PFSK-1 (cell line): ENCODE results near the gene FMC1.

ENCODE experiments used
- FOXP2 ChIP-seq: optimal IDR thresholded peaks from 2 replicates; pipeline ENCODE3; 2011; ENCODE audit warnings: borderline replicate concordance, control low read depth, inconsistent platforms; ENCODE audit not compliant: insufficient read depth; ENCODE audit errors: extremely low read length, extremely low read depth
- POLR2AphosphoS5 ChIP-seq: IDR thresholded peaks from 2 replicates; pipeline ENCODE4 v1.6.1; 2012; ENCODE audit warnings: low read depth, mild to moderate bottlenecking, control low read depth, low read length, moderate library complexity
- REST ChIP-seq, 2 experiments: IDR thresholded peaks; 2 replicates each; pipeline versions ENCODE4 v1.6.1 to v1.8.0; 2011 to 2012; ENCODE audit warnings: low read depth in 2 of 2, low read length in 2 of 2, control low read depth in 1 of 2, inconsistent platforms in 1 of 2, mild to moderate bottlenecking in 1 of 2, moderate library complexity in 1 of 2; ENCODE audit not compliant: insufficient read depth in 1 of 2
- SIN3A ChIP-seq: IDR thresholded peaks from 2 replicates; pipeline ENCODE4 v1.6.1; 2012; ENCODE audit warnings: mild to moderate bottlenecking, low read length, moderate library complexity, borderline replicate concordance; ENCODE audit not compliant: insufficient read depth
- TAF1 ChIP-seq: IDR thresholded peaks from 2 replicates; pipeline ENCODE4 v1.6.1; 2012; ENCODE audit warnings: low read length, control low read depth, borderline replicate concordance; ENCODE audit not compliant: insufficient read depth

DNA sequence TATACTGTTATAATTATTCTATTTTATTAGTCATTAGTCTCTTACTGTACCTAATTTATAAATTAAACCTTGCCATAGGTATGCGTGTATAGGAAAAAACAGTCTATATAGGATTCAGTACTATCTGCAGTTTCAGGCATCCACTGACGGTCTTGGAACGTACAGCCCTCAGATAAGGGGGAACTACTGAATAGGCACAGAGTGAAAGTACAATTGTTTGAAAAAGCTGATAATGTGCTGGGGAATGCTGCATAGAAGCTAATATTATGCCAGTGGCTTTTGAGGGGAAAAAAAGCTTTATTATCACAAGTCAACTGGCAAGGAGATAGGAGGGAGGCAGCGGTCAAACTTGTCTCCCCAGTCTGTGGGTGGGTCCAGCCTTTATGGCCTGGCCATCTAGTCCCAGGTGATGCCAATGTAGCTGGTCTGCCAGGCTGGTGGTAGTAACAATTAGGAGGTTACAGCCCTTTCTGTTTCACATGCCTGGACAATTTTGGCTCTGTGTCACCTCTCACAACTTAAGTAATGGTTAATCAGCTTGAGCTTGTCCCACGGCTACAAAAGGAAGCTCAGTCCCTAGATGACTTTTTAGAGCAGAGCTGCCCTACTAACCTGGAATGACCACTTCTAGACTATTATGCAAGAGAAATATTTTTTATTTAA, 8.3 kb upstream of the FMC1 start:
- TF ChIP-seq TAF1 = no peak
- no peak for TF ChIP-seq SIN3A
- TF ChIP-seq POLR2AphosphoS5 = no peak
- no peak for TF ChIP-seq REST (IDR thresholded peaks at IDR 0.05; ENCODE audit: insufficient read depth in 1 of 2, low read depth in 2 of 2, low read length in 2 of 2)
- TF ChIP-seq FOXP2 = no peak
